LoVo (cell line): Measurements from ENCODE around the gene RAD51B.

Experiments
- DNase-seq: peaks from one replicate; pipeline ENCODE4 v3.0.0-alpha.2; 2016; ENCODE audit warnings: low spot score

Gene RAD51B

GRCh38 chr14:68333262-68333661 is 513.7 kb downstream of the RAD51B start:
- no peak for DNase-seq

- DNase-seq = no peak
Measured at GRCh38 chr14:68335312-68335711, 515.7 kb downstream of the RAD51B start.

- DNase-seq = no peak
Measured at GRCh38 chr14:68336165-68336564, 516.6 kb downstream of the RAD51B start.

- no peak for DNase-seq
Measured at GRCh38 chr14:68337279-68337678, 517.7 kb downstream of the RAD51B start.

GRCh38 chr14:68340262-68340661 is 520.7 kb downstream of the RAD51B start:
- DNase-seq = no peak

GRCh38 chr14:68341411-68342212 is 522.0 kb downstream of the RAD51B start:
- no peak for DNase-seq

GRCh38 chr14:68342216-68342763 is 522.7 kb downstream of the RAD51B start:
- no peak for DNase-seq

GRCh38 chr14:68343534-68344118 is 524.0 kb downstream of the RAD51B start:
- no peak for DNase-seq

- no peak for DNase-seq
Measured at GRCh38 chr14:68345738-68346137, 526.2 kb downstream of the RAD51B start.

GRCh38 chr14:68346556-68347343 is 527.2 kb downstream of the RAD51B start:
- no peak for DNase-seq

- DNase-seq = no peak
Measured at GRCh38 chr14:68349900-68350629, 530.5 kb downstream of the RAD51B start.

- no peak for DNase-seq
Measured at GRCh38 chr14:68355415-68355814, 535.8 kb downstream of the RAD51B start.

- DNase-seq = no peak
Measured at GRCh38 chr14:68357777-68358176, 538.2 kb downstream of the RAD51B start.

GRCh38 chr14:68358500-68358899 is 538.9 kb downstream of the RAD51B start:
- DNase-seq = no peak

- DNase-seq = no peak
Measured at GRCh38 chr14:68359022-68359836, 539.6 kb downstream of the RAD51B start.

GRCh38 chr14:68359837-68360552 is 540.4 kb downstream of the RAD51B start:
- peak; percentile 93 for DNase-seq

GRCh38 chr14:68361231-68361630 is 541.7 kb downstream of the RAD51B start:
- no peak for DNase-seq

GRCh38 chr14:68362846-68363245 is 543.3 kb downstream of the RAD51B start:
- no peak for DNase-seq

GRCh38 chr14:68363466-68363842 is 543.9 kb downstream of the RAD51B start:
- DNase-seq = no peak
